GM19395 (cell line): ENCODE data around the gene FAS.

Source experiments
- ATAC-seq: cut with Tn5 transposase; IDR thresholded peaks from one replicate; pipeline ENCODE4 v1.9.1; 2021; ENCODE audit warnings: mild to moderate bottlenecking, moderate library complexity; ENCODE audit not compliant: unreplicated experiment

Gene FAS

GRCh38 chr10:89032141-89032891 lies 41.7 kb downstream of the FAS start:
- ATAC-seq: no peak

- ATAC-seq: no peak
Observed at GRCh38 chr10:89035461-89035860, 44.9 kb downstream of the FAS start.

- no peak for ATAC-seq
Observed at GRCh38 chr10:89037096-89037495, 46.5 kb downstream of the FAS start.

- ATAC-seq: no peak
Observed at GRCh38 chr10:89042562-89042961, 52.0 kb downstream of the FAS start.

GRCh38 chr10:89043052-89043451 lies 52.5 kb downstream of the FAS start:
- ATAC-seq: no peak

GRCh38 chr10:89047397-89047796 lies 56.8 kb downstream of the FAS start:
- no peak for ATAC-seq

- no peak for ATAC-seq
Observed at GRCh38 chr10:89051593-89051992, 61.0 kb downstream of the FAS start.

- ATAC-seq: no peak
Observed at GRCh38 chr10:89053555-89053954, 63.0 kb downstream of the FAS start.

GRCh38 chr10:89055159-89055558 lies 64.6 kb downstream of the FAS start:
- no peak for ATAC-seq

GRCh38 chr10:89062861-89063260 lies 72.3 kb downstream of the FAS start:
- no peak for ATAC-seq

GRCh38 chr10:89063465-89063864 lies 72.9 kb downstream of the FAS start:
- no peak for ATAC-seq

- ATAC-seq: no peak
Observed at GRCh38 chr10:89064748-89065147, 74.2 kb downstream of the FAS start.
